SK-N-DZ (cell line): ENCODE results near the gene GNG14.
"Not testable (repeated sequence)": the region's sequence is repeated elsewhere in the genome, so short reads cannot be mapped to it uniquely, and the experiment has no call there.

Experiments used
- DNase-seq: peaks from one replicate; pipeline ENCODE4 v3.0.0-alpha.2; 2015; ENCODE audit warnings: low spot score
- small RNA-seq, 2 experiments: library from RNA; depleted of rRNA; stranded (forward); fragments of <200 nt; gene quantifications; one replicate each; pipeline ENCODE3, GENCODE V24; 2014

GNG14 gene

GRCh38 chr19:12723641-12724426 lies 36.0 kb downstream of the GNG14 start, which contains the start of gene TNPO2:
TSS of gene TNPO2 (minus strand) at chr19:12723932. CDS start at chr19:12720977, 2,955 bp downstream.
- DNase-seq = peak; percentile 77

GRCh38 chr19:12725612-12726011 lies 37.8 kb downstream of the GNG14 start:
- DNase-seq = not testable (repeated sequence)

- no peak for DNase-seq
Measured at GRCh38 chr19:12726988-12727316, 39.2 kb downstream of the GNG14 start.

- no peak for DNase-seq
Measured at GRCh38 chr19:12727745-12728433, 40.1 kb downstream of the GNG14 start.

GRCh38 chr19:12730064-12730463 lies 42.3 kb downstream of the GNG14 start:
- DNase-seq = no peak

- DNase-seq = no peak
Measured at GRCh38 chr19:12731337-12731736, 43.5 kb downstream of the GNG14 start.

- DNase-seq = no peak
Measured at GRCh38 chr19:12733369-12734214, 45.8 kb downstream of the GNG14 start.

GRCh38 chr19:12736995-12737834 lies 49.4 kb downstream of the GNG14 start, which contains the start of gene GET3:
TSS of gene GET3 (plus strand) at chr19:12737497. CDS start at chr19:12737506, 9 bp downstream.
- DNase-seq = peak; percentile 100

GRCh38 chr19:12737835-12738351 lies 50.1 kb downstream of the GNG14 start:
- DNase-seq = no peak

Small RNA genes lying within 50 kb of the gene (small RNA-seq; reads per million reads assigned to genes)
- 3.6 to 539 reads per million in 2 experiments for gene SNORD41
